ENCODE results near the gene CCDC8. TPM values are rescaled to one million over a fixed set of nuclear protein-coding genes. Genes with fewer than 3 reads are reported as not detected.

Gene CCDC8, protein sequence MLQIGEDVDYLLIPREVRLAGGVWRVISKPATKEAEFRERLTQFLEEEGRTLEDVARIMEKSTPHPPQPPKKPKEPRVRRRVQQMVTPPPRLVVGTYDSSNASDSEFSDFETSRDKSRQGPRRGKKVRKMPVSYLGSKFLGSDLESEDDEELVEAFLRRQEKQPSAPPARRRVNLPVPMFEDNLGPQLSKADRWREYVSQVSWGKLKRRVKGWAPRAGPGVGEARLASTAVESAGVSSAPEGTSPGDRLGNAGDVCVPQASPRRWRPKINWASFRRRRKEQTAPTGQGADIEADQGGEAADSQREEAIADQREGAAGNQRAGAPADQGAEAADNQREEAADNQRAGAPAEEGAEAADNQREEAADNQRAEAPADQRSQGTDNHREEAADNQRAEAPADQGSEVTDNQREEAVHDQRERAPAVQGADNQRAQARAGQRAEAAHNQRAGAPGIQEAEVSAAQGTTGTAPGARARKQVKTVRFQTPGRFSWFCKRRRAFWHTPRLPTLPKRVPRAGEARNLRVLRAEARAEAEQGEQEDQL
- total RNA-seq, result 12.8 and 21.1 TPM in 2 replicates

DNA sequence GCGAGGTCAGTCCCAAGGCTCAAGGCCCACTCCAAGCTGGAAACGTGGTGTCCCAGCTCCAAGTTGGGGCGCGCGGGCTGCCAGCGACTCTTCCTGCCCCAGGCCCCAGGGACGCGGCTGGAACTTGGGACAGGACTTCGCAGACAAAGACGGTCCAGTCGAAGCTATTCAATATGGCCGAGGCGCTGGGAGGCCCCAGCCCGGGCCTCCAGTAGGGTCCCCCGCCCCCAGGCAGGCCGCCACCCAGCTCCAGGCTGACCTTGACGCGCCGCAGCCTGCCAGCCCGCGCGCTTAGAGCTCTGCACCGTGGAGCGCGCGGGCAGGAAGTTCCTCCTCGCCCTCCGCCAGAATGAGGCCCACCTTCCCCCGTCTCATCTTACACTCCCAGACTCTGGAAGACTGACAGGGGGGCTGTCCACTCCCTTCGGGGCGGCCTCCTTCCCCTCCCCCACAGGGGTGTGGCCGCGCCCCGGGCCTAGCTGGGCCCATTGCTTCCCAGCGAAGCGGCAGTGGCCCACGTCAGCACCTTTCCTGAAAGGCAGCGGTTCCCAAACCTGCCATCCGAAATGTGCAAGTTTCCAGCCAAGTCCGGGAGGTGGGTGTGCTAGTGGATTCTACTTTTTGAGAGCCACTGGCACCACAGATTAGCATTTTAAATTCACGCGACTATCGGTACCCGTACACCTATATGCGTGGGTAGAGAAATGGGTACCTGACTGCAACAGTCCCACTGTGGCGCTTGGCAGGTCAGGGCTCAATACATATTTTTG lies at the start of gene CCDC8:
TSS of gene CCDC8 (minus strand) at position 303 of the 770 bp plus-strand sequence. CDS start 754 bp downstream, outside the sequence.

DNA sequence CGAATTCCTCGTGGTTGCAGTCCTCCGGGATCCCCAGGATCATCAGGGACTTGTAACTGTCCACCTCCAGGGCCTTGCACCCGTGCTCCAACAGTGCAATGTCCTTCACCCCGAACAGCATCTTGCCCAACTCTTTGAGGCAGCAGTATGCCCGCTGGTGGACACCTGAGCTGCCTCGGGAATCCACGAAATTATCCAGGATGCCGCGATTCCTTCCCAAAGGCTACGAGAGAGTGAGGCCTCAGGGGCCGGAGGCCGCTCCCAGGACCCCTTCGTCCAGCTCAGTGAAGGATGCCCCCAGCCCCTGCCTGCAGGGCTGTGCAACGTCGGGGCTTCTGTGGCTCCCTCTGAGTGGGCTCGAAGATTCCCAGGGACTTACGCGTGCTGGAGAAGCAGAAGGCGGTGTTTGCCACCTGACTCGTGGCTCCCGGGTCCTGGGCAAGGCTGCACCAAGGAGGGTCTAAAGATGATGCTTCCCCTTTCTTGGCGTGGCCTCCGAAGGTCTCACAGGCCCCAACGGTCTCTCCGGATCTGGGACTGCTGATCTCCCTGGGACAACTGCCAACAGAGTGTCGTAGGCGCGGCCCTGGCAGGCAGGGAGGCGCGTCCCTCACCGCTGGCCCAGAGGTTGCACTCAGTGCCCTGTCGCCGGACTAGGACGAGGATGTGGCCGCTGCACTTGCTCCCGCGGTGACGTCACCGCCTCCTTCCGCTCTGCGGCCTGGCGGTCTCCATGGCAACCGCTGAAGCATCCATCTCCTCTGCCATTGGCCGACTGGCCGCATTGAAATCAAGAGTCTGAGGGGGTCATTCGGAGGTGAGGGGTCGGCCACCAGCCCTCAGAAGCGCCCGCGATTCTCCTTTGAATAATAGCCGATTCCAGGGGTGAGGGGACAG lies 15.1 kb upstream of the CCDC8 start, which contains the start of gene PNMA8C:
TSS of gene PNMA8C (minus strand) at position 698 of the 897 bp plus-strand sequence. CDS start at position 121, 577 bp downstream.

Other genes with a start within 250 kb of the CCDC8 start
- not detected in 2 replicates for gene IGFL1, start 183.8 kb downstream of the CCDC8 start, total RNA-seq
- gene HIF3A, start 116.5 kb downstream of the CCDC8 start, total RNA-seq, result under 0.01 and 1.1 TPM in 2 replicates
- 33.0 and 79.9 TPM in 2 replicates for gene PPP5C, start 66.5 kb downstream of the CCDC8 start, total RNA-seq
- gene PNMA8C, start 15.4 kb upstream of the CCDC8 start, total RNA-seq, result 0.19 and 0.28 TPM in 2 replicates
- gene PNMA8A, start 58.0 kb upstream of the CCDC8 start, total RNA-seq, result 0.77 and 2.8 TPM in 2 replicates
- 0.19 and 1.4 TPM in 2 replicates for gene PNMA8B, start 82.3 kb upstream of the CCDC8 start, total RNA-seq
- 179 and 296 TPM in 2 replicates for gene CALM3, start 187.8 kb upstream of the CCDC8 start, total RNA-seq
- gene PTGIR, start 211.5 kb upstream of the CCDC8 start, total RNA-seq, result 7.5 and 16.3 TPM in 2 replicates
- not detected in 2 replicates for gene GNG8, start 222.6 kb upstream of the CCDC8 start, total RNA-seq
- 2.9 and 5.9 TPM in 2 replicates for gene DACT3, start 247.6 kb upstream of the CCDC8 start, total RNA-seq